Liver (tissue), 9 donors: Measurements from ENCODE around the gene GPRC5D. TPM values are rescaled to one million over a fixed set of nuclear protein-coding genes. Genes with fewer than 3 reads are reported as not detected.

Experiments
- DNase-seq: peaks from one replicate; pipeline ENCODE4 v3.0.0-alpha.2; 2017; ENCODE audit warnings: low spot score
- H3K27ac ChIP-seq, 2 donors: one replicate each; pipeline ENCODE4 v1.7.0; 2013; ENCODE audit warnings: inconsistent platforms in 2 of 2, low read length in 2 of 2, control low read depth in 1 of 2, low read depth in 1 of 2, mild to moderate bottlenecking in 1 of 2
- H3K27me3 ChIP-seq, 4 donors: one replicate each; pipeline versions ENCODE4 v1.6.1 to v1.7.0; 2013; ENCODE audit warnings: low read length in 3 of 4, inconsistent platforms in 1 of 4, mild to moderate bottlenecking in 1 of 4, moderate library complexity in 1 of 4; ENCODE audit not compliant: control insufficient read depth in 4 of 4, insufficient read depth in 4 of 4
- H3K36me3 ChIP-seq, 4 donors: one replicate each; pipeline versions ENCODE4 v1.6.1 to v1.7.0; 2013; ENCODE audit warnings: low read length in 3 of 4, mild to moderate bottlenecking in 3 of 4, low read depth in 1 of 4, moderate library complexity in 1 of 4; ENCODE audit not compliant: control insufficient read depth in 4 of 4, insufficient read depth in 3 of 4
- H3K4me1 ChIP-seq, 4 donors: one replicate each; pipeline versions ENCODE4 v1.6.1 to v1.7.0; 2013; ENCODE audit warnings: low read length in 3 of 4, mild to moderate bottlenecking in 3 of 4, moderate library complexity in 1 of 4; ENCODE audit not compliant: control insufficient read depth in 4 of 4, insufficient read depth in 4 of 4
- H3K4me3 ChIP-seq, 3 donors: one replicate each; pipeline versions ENCODE4 v1.6.1 to v1.7.0; 2013; ENCODE audit warnings: low read length in 3 of 3, control low read depth in 1 of 3, low read depth in 1 of 3, mild to moderate bottlenecking in 1 of 3
- H3K9ac ChIP-seq, 2 donors: one replicate each; pipeline ENCODE4 v1.7.0; 2013; ENCODE audit warnings: low read length in 2 of 2, mild to moderate bottlenecking in 2 of 2, moderate library complexity in 2 of 2, control low read depth in 1 of 2, low read depth in 1 of 2
- H3K9me3 ChIP-seq, 4 donors: one replicate each; pipeline versions ENCODE4 v1.6.1 to v1.7.0; 2013; ENCODE audit warnings: low read length in 3 of 4; ENCODE audit not compliant: control insufficient read depth in 4 of 4
- CTCF ChIP-seq: fragments of 150-350 bp; IDR thresholded peaks from 2 replicates; pipeline ENCODE4 v1.5.1; 2017; ENCODE audit warnings: improper control_type of control experiment, low read depth, low read length; ENCODE audit not compliant: missing input control
- EGR1 ChIP-seq, 2 donors: IDR thresholded peaks; 2 replicates each; pipeline ENCODE4 v1.6.1; 2016 to 2018; ENCODE audit warnings: antibody characterized with exemption in 2 of 2, low read depth in 2 of 2
- FOXA1 ChIP-seq: IDR thresholded peaks from 2 replicates; pipeline ENCODE4 v1.6.1; 2016; ENCODE audit warnings: antibody characterized with exemption
- FOXA2 ChIP-seq: IDR thresholded peaks from 2 replicates; pipeline ENCODE4 v1.6.1; 2016; ENCODE audit warnings: antibody characterized with exemption
- GABPA ChIP-seq, 2 donors: IDR thresholded peaks in 1 of 2; conservative IDR thresholded peaks in 1 of 2; 2 replicates each; pipeline ENCODE4 v1.6.1; 2016; ENCODE audit warnings: antibody characterized with exemption in 2 of 2, mild to moderate bottlenecking in 1 of 2, moderate library complexity in 1 of 2
- HNF4A ChIP-seq, 2 donors: conservative IDR thresholded peaks; 2 replicates each; pipeline ENCODE4 v1.6.1; 2016; ENCODE audit warnings: antibody characterized with exemption in 2 of 2, mild to moderate bottlenecking in 2 of 2
- HNF4G ChIP-seq: IDR thresholded peaks from 2 replicates; pipeline ENCODE4 v1.6.1; 2016; ENCODE audit warnings: antibody characterized with exemption
- JUND ChIP-seq, 2 donors: IDR thresholded peaks; 2 replicates each; pipeline ENCODE4 v1.6.1; 2016; ENCODE audit warnings: antibody characterized with exemption in 2 of 2
- NR2F2 ChIP-seq: IDR thresholded peaks from 2 replicates; pipeline ENCODE4 v1.6.1; 2016; ENCODE audit warnings: antibody characterized with exemption
- RAD21 ChIP-seq, 2 donors: IDR thresholded peaks; 2 replicates each; pipeline ENCODE4 v1.6.1; 2016; ENCODE audit warnings: antibody characterized with exemption in 2 of 2, mild to moderate bottlenecking in 2 of 2
- REST ChIP-seq: IDR thresholded peaks from 2 replicates; pipeline ENCODE4 v1.6.1; 2016; ENCODE audit warnings: antibody characterized with exemption, mild to moderate bottlenecking
- RXRA ChIP-seq, 2 donors: IDR thresholded peaks; 2 replicates each; pipeline ENCODE4 v1.6.1; 2017 to 2018; ENCODE audit warnings: antibody characterized with exemption in 2 of 2, mild to moderate bottlenecking in 1 of 2
- TAF1 ChIP-seq: conservative IDR thresholded peaks from 2 replicates; pipeline ENCODE4 v1.6.1; 2016; ENCODE audit warnings: antibody characterized with exemption, mild to moderate bottlenecking
- YY1 ChIP-seq: IDR thresholded peaks from 2 replicates; pipeline ENCODE4 v1.6.1; 2016; ENCODE audit warnings: antibody characterized with exemption, mild to moderate bottlenecking
- ZBTB33 ChIP-seq: IDR thresholded peaks from 2 replicates; pipeline ENCODE4 v1.6.1; 2016; ENCODE audit warnings: antibody characterized with exemption
- WGBS: extraction: QIAGEN DNeasy Blood & Tissue Kit; methylation state at CpG from one replicate; pipeline ENCODE4 v1.1.7; 2013; 5-methylcytosine and 5-hydroxymethylcytosine counted together
- polyA plus RNA-seq, 2 donors: library from polyadenylated mRNA; stranded (reverse) in 1 of 2; unstranded in 1 of 2; fragments of 200-250 nt in 1 of 2; fragments of >200 nt in 1 of 2; fragmentation: Nextera tagmentation in 1 of 2; extraction: Ambion mirVana in 1 of 2; gene quantifications; one replicate each; pipeline versions ENCODE4 v1.2.1 to v1.2.3, GENCODE V29; 2013 to 2015
- total RNA-seq, 2 donors: library from RNA; depleted of rRNA; stranded (reverse); fragments of >200 nt; gene quantifications; one replicate each; pipeline ENCODE4 v1.2.3, GENCODE V29; 2014
- donor health status: healthy.
- donor health status: healthy.
- donor health status: healthy.
- donor health status: healthy.
- donor health status: healthy.

The GPRC5D gene
- total and polyA plus RNA-seq, 4 donors = 0.13 to 0.17 TPM; not detected in 2

DNA sequence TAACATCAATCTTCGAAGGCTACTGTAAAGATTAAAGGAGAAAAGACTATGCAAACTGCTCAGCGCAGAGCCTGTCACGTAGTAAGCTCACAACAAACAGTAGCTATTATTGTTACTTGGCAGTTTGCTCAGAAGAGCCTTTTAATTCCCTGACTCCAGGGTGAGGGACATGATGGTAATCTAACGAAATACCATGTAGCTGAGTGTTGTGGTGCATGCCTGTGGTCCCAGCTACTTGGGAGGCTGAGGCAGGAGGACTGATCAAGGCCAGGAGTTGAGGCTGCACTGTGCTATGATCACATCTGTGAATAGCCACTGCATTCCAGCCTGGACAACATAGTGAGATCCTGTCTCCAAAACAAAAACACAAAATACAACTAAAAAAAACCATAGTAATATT, 25.3 kb upstream of the GPRC5D start:
- no peak for DNase-seq
- Histone ChIP-seq H3K4me1 (no peaks in the 10 kb centered on the region), H3K4me3 (no peak overlapping the region), H3K36me3 (peaks cover 14 to 75% (median 60%) of the 10 kb centered on the region in 4 donors), H3K27me3 (no peaks in the 10 kb centered on the region), H3K9ac (no peak overlapping the region), H3K9me3 (no peaks in the 10 kb centered on the region), H3K27ac (no peak overlapping the region)
- TF ChIP-seq JUND (IDR thresholded peaks at IDR 0.05) (no peak), FOXA1 (no peak), FOXA2 (no peak), HNF4A (conservative IDR thresholded peaks at IDR 0.05) (no peak), ZBTB33 (no peak), CTCF (no peak), TAF1 (no peak), YY1 (no peak), EGR1 (IDR thresholded peaks at IDR 0.05; ENCODE audit: low read depth in 2 of 2) (no peak), GABPA (IDR thresholded peaks at IDR 0.05 in 1 of 2, conservative IDR thresholded peaks at IDR 0.05 in 1 of 2) (no peak), NR2F2 (no peak)
- 95% methylated on average over 4 of the region's 4 CpGs for WGBS

- H3K9ac ChIP-seq = no peak overlapping the region
- H3K36me3 ChIP-seq = peaks cover 15 to 74% (median 64%) of the 10 kb centered on the region in 4 donors
Measured at GRCh38 chr12:12976366-12976765, 24.4 kb upstream of the GPRC5D start.

More at GRCh38 chr12:12976366-12976765, 24.4 kb upstream of the GPRC5D start:
- DNase-seq = no peak
- Histone ChIP-seq H3K9me3 (no peaks in the 10 kb centered on the region), H3K27me3 (no peaks in the 10 kb centered on the region), H3K4me3 (no peak overlapping the region), H3K27ac (no peak overlapping the region), H3K4me1 (no peaks in the 10 kb centered on the region)
- 89% methylated on average over 2 of the region's 2 CpGs for whole genome bisulfite sequencing
- no peak for TF ChIP-seq HNF4G
- TF ChIP-seq GABPA (IDR thresholded peaks at IDR 0.05 in 1 of 2, conservative IDR thresholded peaks at IDR 0.05 in 1 of 2) = no peak
- no peak for TF ChIP-seq NR2F2
- no peak for TF ChIP-seq ZBTB33
- TF ChIP-seq JUND (IDR thresholded peaks at IDR 0.05) = no peak
- no peak for TF ChIP-seq EGR1 (IDR thresholded peaks at IDR 0.05; ENCODE audit: low read depth in 2 of 2)
- no peak for TF ChIP-seq CTCF
- no peak for TF ChIP-seq RAD21 (IDR thresholded peaks at IDR 0.05)
- no peak for TF ChIP-seq REST
- no peak for TF ChIP-seq RXRA (IDR thresholded peaks at IDR 0.05)
- TF ChIP-seq HNF4A (conservative IDR thresholded peaks at IDR 0.05) = no peak
- no peak for TF ChIP-seq TAF1
